Muscle layer of duodenum (tissue), 2 donors: ENCODE data around the gene PRF1.

Experiments
- H3K27ac ChIP-seq: one replicate; pipeline ENCODE4 v1.7.0; 2013; ENCODE audit warnings: mild to moderate bottlenecking, low read length
- H3K27me3 ChIP-seq: one replicate; pipeline ENCODE4 v1.7.0; 2013; ENCODE audit warnings: low read depth, mild to moderate bottlenecking, control low read depth, low read length
- H3K36me3 ChIP-seq, 2 donors: one replicate each; pipeline ENCODE4 v1.7.0; 2013; ENCODE audit warnings: low read length in 2 of 2, control low read depth in 1 of 2, mild to moderate bottlenecking in 1 of 2; ENCODE audit not compliant: insufficient read depth in 2 of 2, control insufficient read depth in 1 of 2
- H3K4me1 ChIP-seq, 2 donors: one replicate each; pipeline ENCODE4 v1.7.0; 2013; ENCODE audit warnings: low read length in 2 of 2, mild to moderate bottlenecking in 2 of 2, control low read depth in 1 of 2, moderate library complexity in 1 of 2; ENCODE audit not compliant: insufficient read depth in 2 of 2, control insufficient read depth in 1 of 2
- H3K4me3 ChIP-seq, 2 donors: one replicate each; pipeline ENCODE4 v1.7.0; 2013; ENCODE audit warnings: low read length in 2 of 2, low read depth in 1 of 2, mild to moderate bottlenecking in 1 of 2
- H3K9me3 ChIP-seq, 2 donors: one replicate each; pipeline ENCODE4 v1.7.0; 2013; ENCODE audit warnings: low read length in 2 of 2, control low read depth in 1 of 2, mild to moderate bottlenecking in 1 of 2; ENCODE audit not compliant: control insufficient read depth in 1 of 2
- donor health status: healthy.

The PRF1 gene

DNA sequence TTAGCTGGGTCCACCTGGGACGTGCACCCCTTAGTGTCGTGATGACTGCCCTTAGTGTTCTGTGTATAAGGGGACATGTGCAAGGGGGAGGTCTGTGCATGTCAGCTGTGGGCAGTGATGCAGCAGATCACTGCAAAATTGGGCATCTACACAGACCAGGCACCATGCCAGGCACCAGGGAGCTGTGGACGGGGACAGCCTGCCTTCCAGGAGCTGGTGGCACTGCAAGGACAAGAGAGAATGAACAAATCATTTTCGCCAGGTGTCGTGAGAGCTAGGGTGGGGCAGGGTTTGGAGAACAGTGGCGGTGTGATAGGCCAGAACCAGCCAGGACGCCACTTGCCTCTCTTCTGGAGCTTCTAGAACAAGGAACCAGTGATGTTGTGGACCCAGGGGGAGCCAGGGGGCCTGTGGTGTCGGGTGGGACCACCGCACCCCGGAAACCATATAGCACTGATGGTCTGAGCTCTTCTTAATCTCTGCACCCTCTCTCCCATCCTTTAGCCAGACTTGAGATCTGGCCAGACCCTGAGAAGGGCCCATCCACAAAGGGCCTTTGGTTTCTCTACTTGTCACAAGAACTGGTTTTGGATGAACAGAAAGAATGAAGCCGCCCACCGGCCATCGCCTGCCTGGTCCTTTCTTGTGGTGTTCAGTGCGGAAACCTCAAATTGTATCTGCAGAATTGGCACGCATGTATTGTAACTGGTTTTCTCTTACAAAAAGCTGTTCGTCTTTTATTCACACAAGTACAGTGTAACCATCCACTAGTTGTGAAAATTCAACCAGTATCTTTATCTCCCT is 30.7 kb downstream of the PRF1 start:
- Histone ChIP-seq H3K4me1 (peaks cover 11 to 16% of the 10 kb centered on the region in 2 donors), H3K9me3 (no peaks in the 10 kb centered on the region), H3K27me3 (no peaks in the 10 kb centered on the region), H3K4me3 (no peak overlapping the region), H3K27ac (no peak overlapping the region), H3K36me3 (peaks cover 0 to 19% of the 10 kb centered on the region in 2 donors)

DNA sequence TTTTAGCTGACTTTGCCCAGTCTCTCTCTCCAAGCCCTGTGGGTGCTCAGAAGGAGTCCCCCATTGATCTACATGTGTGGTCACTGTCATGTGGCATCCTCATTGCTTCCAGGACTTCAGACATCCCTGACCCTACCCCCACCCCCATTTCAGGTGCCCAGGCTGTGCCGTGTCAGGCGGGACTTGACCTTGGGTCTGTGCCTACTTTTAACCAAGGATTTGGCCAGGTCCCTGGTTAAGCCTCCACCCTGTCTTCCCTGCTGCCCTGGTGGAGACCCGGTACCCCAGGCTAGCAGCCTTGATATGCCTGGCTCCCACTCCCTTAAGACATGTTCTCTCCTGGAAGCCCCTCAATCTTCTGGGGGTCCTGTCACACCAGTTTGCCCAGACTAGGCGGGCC is 31.3 kb downstream of the PRF1 start:
- Histone ChIP-seq H3K36me3 (peaks cover 0 to 25% of the 10 kb centered on the region in 2 donors), H3K4me1 (peaks cover 8 to 10% of the 10 kb centered on the region in 2 donors), H3K27ac (no peak overlapping the region), H3K9me3 (no peaks in the 10 kb centered on the region), H3K4me3 (no peak overlapping the region), H3K27me3 (no peaks in the 10 kb centered on the region)

DNA sequence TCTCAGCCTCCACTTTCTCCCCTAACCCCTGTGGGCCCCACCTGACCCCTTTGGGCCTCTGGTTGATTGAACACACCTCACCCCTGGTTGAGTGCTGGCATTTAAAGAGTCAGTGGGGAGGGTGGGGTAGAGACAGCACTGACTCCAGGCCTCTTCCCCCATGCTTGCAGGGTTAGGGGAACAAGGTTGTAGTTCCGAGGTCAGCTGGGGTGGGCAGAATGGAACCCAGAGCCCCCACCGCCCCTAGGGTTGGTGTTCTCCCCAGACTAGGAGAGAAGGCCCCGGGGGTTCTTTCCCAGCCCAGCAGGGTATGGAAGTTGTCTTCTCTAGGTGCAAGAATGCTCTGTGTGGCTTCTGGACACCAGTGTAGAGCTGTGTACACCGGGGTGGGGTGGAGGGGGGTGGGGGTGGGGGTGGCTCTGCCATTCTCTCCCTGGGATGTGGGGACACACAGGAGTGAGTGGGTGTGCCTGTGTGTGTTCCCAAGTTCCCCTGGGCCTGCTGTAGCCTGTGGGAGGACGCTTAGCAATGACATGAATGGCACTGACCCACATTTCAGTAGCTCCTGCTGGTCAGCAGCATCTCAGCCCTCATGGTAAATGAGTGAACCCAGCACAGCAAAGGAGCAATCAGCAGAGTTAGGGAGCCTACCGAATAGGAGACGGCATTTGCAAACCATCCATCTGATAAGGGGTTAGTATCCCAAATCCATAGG is 33.6 kb downstream of the PRF1 start:
- Histone ChIP-seq H3K27ac (no peak overlapping the region), H3K4me3 (no peak overlapping the region), H3K4me1 (no peaks in the 10 kb centered on the region), H3K27me3 (no peaks in the 10 kb centered on the region), H3K9me3 (no peaks in the 10 kb centered on the region), H3K36me3 (peaks cover 0 to 34% of the 10 kb centered on the region in 2 donors)

DNA sequence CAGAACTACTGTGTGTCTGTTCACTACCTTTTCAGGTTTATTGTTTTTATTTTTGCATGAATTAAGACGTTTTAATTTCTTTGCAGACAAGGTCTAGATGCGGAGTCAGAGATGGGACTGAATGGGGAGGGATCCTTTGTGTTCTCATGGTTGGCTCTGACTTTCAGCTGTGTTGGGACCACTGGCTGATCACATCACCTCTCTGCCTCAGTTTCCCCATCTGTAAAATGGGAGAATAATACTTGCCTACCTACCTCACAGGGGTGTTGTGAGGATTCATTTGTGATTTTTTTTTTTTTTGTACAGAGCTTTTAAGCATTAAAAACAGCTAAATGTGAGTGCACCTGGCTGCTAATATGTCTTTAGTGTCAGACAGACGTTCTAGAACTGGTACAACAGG is 34.4 kb downstream of the PRF1 start:
- Histone ChIP-seq H3K4me3 (no peak overlapping the region), H3K27me3 (no peaks in the 10 kb centered on the region), H3K27ac (no peak overlapping the region), H3K9me3 (no peaks in the 10 kb centered on the region), H3K36me3 (peaks cover 0 to 34% of the 10 kb centered on the region in 2 donors), H3K4me1 (no peaks in the 10 kb centered on the region)

DNA sequence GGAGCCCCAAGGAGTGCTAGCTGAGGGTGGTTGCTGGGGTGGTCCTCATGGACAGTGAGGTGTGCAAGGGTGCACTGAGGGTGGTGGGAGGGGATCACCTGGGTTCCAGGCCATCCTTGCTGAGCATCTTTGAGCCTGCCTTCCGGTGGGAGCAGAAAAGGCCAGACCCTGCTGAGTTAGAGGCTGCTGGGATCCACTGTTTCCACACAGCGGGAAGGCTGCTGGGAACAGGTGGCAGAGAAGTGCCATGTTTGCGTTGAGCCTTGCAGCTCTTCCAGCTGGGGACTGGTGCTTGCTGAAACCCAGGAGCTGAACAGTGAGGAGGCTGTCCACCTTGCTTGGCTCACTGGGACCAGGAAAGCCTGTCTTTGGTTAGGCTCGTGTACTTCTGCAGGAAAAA is 34.9 kb downstream of the PRF1 start:
- Histone ChIP-seq H3K9me3 (no peaks in the 10 kb centered on the region), H3K36me3 (peaks cover 0 to 34% of the 10 kb centered on the region in 2 donors), H3K4me1 (no peaks in the 10 kb centered on the region), H3K27ac (no peak overlapping the region), H3K4me3 (no peak overlapping the region), H3K27me3 (no peaks in the 10 kb centered on the region)

DNA sequence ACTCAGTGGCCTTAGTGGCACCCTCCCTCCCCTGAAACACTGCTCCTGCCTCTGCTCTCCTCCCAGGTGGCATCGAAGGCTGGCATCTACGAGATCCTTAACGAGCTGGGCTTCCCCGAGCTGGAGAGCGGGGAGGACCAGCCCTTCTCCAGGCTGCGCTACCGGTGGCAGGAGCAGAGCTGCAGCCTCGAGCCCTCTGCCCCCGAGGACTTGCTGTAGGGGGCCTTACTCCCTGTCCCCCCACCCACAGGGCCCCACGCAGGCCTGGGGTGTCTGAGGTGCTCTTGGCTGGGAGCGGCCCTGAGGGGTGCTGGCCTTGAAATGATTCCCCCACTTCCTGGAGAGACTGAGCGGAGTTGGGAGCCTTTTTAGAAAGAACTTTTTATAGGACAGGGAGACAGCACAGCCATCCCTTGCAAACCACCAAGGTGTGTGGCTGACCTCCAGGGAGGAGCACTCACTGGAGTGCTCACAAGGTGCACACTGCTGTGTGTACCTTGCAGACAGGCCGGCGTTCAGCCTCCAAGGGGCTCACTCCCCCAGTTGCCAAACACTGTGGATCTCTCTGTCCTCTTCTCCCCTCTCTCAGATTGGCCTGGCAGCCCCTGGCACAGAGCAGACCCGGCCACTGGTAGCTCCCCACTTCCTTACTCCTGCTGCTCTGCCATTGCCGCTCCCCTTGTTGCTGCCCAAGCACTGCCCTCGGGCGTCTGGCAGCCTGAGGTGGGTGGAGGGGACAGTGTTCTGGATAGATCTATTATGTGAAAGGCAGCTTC is 35.8 kb downstream of the PRF1 start:
- Histone ChIP-seq H3K27me3 (no peaks in the 10 kb centered on the region), H3K4me3 (no peak overlapping the region), H3K4me1 (peaks cover 0 to 1% of the 10 kb centered on the region in 2 donors), H3K27ac (no peak overlapping the region), H3K36me3 (peaks cover 0 to 34% of the 10 kb centered on the region in 2 donors), H3K9me3 (no peaks in the 10 kb centered on the region)

DNA sequence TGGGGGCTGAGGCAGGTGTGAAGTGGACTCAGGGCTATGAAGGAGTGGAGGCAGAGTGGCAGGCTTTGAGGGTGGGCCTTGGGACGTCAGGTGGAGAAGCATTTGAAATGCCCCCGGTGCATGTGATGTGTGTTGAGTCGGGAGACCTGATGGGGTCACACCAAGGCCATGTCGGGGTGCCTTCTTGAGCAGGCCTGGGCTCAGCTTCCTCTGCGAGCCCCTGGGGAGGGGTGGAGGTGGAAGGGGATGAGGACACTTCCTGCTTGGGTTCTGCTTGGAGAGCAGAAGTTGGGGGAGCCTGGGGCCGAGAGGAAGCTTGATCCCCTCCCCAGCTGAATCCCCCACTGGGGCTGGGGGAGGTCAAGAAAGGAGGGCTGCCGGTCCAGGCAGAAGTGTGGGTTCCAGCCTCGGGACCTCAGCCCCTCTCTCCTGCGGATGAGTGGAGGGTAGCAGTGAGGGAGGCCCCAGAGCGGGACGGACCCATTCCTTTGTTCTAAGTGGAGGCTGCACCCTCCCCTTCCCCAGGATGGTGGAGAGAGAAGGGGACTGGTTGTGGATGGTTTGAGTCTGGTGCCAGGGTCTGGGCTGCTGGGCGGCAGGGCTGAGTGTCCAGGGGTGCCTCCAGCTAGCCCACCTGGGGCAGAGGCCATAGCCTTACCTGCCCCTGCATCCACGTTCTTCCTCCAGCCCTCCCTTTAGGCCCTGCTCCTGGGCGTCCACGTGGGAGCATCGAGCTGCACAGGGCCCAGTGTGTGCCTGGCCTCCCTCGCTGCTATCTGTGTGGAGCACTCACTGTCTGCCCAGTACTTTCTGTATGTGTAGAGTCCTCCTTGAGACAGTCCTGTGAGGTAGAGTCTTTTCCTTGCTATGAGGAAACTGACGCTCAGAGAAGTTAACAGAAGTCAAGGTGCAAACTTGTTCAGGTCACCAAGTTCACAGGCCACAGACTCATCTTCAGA is 36.7 kb downstream of the PRF1 start:
- Histone ChIP-seq H3K4me1 (peaks cover 0 to 10% of the 10 kb centered on the region in 2 donors), H3K9me3 (no peaks in the 10 kb centered on the region), H3K27me3 (no peaks in the 10 kb centered on the region), H3K36me3 (peaks cover 0 to 34% of the 10 kb centered on the region in 2 donors), H3K4me3 (no peak overlapping the region), H3K27ac (no peak overlapping the region)

DNA sequence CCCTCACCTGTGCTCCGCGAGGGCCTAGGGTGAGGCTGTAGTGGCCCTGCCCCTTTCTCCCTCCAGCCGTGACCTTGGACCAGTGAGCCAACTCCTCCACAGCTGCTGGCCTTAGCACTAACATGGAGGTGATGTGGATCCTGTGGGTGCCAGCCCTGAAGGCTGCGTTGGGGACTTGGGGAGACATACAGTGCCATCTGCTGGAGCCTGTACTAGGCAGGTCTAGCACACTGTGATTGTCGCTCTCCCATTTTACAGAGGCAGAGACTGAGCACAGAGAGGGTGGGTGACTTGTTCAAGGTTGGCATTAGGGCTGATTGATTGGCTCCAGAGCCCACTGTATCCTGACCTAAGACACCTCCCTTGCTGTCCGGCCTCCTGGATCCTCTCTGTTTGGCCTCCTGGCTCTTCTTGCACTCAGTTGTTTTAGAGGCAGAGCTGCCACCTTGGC is 37.6 kb downstream of the PRF1 start:
- Histone ChIP-seq H3K27me3 (no peaks in the 10 kb centered on the region), H3K36me3 (peaks cover 0 to 34% of the 10 kb centered on the region in 2 donors), H3K4me1 (peaks cover 0 to 18% of the 10 kb centered on the region in 2 donors), H3K9me3 (no peaks in the 10 kb centered on the region), H3K27ac (no peak overlapping the region), H3K4me3 (no peak overlapping the region)

DNA sequence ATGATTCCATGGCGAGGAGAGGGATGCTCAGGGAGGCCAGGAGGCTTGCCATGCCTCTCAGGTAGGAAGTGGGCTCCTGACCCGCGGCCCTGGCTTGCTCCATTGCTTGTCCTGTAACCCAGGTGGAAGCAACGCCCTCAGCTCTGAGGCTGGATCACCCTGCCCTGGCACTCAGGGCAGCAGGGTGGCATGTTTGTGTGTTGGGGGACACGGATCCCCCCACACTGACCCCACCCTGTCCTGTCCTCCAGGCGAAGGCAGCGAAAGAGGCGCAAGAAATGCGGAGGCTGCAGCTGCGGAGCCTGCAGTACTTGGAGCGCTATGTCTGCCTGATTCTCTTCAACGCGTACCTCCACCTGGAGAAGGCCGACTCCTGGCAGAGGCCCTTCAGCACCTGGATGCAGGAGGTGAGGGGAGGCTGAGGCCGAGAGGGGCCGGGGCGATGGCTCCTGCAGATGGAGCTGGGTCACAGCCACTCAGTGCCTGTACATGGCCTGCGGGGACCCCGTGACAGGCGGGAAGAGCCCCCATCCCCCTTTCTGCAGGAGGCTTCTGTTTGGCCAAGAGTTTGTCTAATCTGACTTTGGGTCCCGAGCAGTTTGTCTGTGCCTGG is 38.3 kb downstream of the PRF1 start:
- Histone ChIP-seq H3K27me3 (no peaks in the 10 kb centered on the region), H3K4me3 (no peak overlapping the region), H3K36me3 (peaks cover 0 to 27% of the 10 kb centered on the region in 2 donors), H3K4me1 (peaks cover 0 to 25% of the 10 kb centered on the region in 2 donors), H3K27ac (no peak overlapping the region), H3K9me3 (no peaks in the 10 kb centered on the region)

DNA sequence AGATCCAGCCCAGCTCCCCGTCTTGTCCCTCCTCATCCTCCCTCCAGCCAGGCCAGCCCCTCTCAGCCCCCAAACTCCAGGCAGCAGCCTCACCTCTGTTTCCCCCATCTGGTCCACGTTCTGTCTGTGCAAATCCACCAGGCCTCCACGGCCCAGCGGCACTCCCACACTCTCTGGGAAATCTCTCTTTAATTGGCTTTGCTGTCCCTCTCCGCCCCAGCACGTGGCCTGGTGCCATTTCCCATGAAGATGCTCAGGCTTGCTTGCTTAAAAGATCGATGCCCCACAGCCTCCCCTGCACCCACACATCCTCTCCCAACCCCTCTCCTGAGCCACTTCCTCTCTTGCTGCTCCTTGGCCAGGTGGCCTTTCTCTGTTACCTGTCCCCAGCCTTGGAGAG is 39.3 kb downstream of the PRF1 start:
- Histone ChIP-seq H3K9me3 (no peaks in the 10 kb centered on the region), H3K4me1 (peaks cover 0 to 33% of the 10 kb centered on the region in 2 donors), H3K36me3 (peaks cover 0 to 22% of the 10 kb centered on the region in 2 donors), H3K4me3 (no peak overlapping the region), H3K27me3 (no peaks in the 10 kb centered on the region), H3K27ac (no peak overlapping the region)
